Activated T-cell treated with anti-CD3 and anti-CD28 coated beads, Interleukin-2, amount 50 U/mL, for 24 hours (primary cell): ENCODE measurements around the gene TBC1D25.

Experiments used
- DNase-seq: peaks from one replicate; pipeline ENCODE4 v3.0.0-alpha.2; 2020
- H3K27ac Mint-ChIP-seq: 2 replicates; pipeline ENCODE4 v1.8.0; 2020; ENCODE audit warnings: mild to moderate bottlenecking, mixed read lengths
- H3K27me3 Mint-ChIP-seq: 2 replicates; pipeline ENCODE4 v1.8.0; 2020; ENCODE audit warnings: mixed read lengths
- H3K36me3 Mint-ChIP-seq: 2 replicates; pipeline ENCODE4 v1.8.0; 2020; ENCODE audit warnings: low read depth, mixed read lengths
- H3K4me1 Mint-ChIP-seq: 2 replicates; pipeline ENCODE4 v1.8.0; 2020; ENCODE audit warnings: low read depth, mixed read lengths
- H3K4me3 Mint-ChIP-seq: 2 replicates; pipeline ENCODE4 v1.8.0; 2020; ENCODE audit warnings: mild to moderate bottlenecking, moderate library complexity, mixed read lengths
- H3K9me3 Mint-ChIP-seq: 2 replicates; pipeline ENCODE4 v1.8.0; 2020; ENCODE audit warnings: mixed read lengths

Gene TBC1D25

GRCh38 chrX:48539345-48540027 is at the start of gene TBC1D25:
Gene TBC1D25 (plus strand): TSS chrX:48539714. CDS start chrX:48539798, 84 bp downstream.
- Mint-ChIP-seq H3K4me1 (peaks cover 19% of the 10 kb centered on the region), H3K27me3 (peaks cover 6% of the 10 kb centered on the region), H3K27ac (peak within 1 kb of the TSS; percentile 98)

DNA sequence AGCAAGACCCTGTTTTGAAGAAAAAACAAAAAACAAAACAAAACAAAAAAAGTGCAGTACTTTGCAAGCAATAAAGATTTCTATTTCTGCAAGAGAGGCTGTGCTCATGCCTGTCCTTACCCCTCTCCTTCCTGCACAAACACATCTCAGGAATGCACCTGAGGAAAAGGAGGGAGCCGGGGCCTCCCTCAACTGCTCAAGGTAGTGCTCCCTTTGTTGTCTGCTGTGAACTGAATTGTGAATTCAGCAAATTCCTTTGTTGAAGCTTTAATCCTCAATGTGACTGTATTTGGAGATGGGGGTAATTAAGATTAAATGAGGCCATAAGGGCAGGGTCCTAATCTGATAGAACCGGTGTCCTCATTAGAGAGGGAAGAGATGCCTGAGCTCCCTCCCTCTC is 49.6 kb upstream of the TBC1D25 start:
- peaks cover 14% of the 10 kb centered on the region for H3K27me3 Mint-ChIP-seq
- H3K4me1 Mint-ChIP-seq = no peaks in the 10 kb centered on the region
- H3K27ac Mint-ChIP-seq = no peak overlapping the region
- no peak overlapping the region for H3K4me3 Mint-ChIP-seq
- no peaks in the 10 kb centered on the region for H3K9me3 Mint-ChIP-seq
- peaks cover 17% of the 10 kb centered on the region for H3K36me3 Mint-ChIP-seq
- DNase-seq = no peak

More at GRCh38 chrX:48539345-48540027, at the start of gene TBC1D25:
- peak within 1 kb of the TSS; percentile 83 for H3K4me3 Mint-ChIP-seq
- DNase-seq = peak; percentile 94
- no peaks in the 10 kb centered on the region for H3K9me3 Mint-ChIP-seq
- H3K36me3 Mint-ChIP-seq = peaks cover 27% of the 10 kb centered on the region

GRCh38 chrX:48490661-48491060 is 48.9 kb upstream of the TBC1D25 start:
- Mint-ChIP-seq H3K27me3 (peaks cover 17% of the 10 kb centered on the region), H3K36me3 (peaks cover 11% of the 10 kb centered on the region), H3K4me3 (no peak overlapping the region), H3K4me1 (no peaks in the 10 kb centered on the region), H3K27ac (no peak overlapping the region), H3K9me3 (no peaks in the 10 kb centered on the region)
- no peak for DNase-seq

- no peak overlapping the region for H3K27ac Mint-ChIP-seq
- H3K36me3 Mint-ChIP-seq = peaks cover 7% of the 10 kb centered on the region
- peaks cover 21% of the 10 kb centered on the region for H3K27me3 Mint-ChIP-seq
- no peaks in the 10 kb centered on the region for H3K4me1 Mint-ChIP-seq
- DNase-seq = no peak
- H3K4me3 Mint-ChIP-seq = no peak overlapping the region
- H3K9me3 Mint-ChIP-seq = no peaks in the 10 kb centered on the region
Measured at GRCh38 chrX:48491809-48492208, 47.7 kb upstream of the TBC1D25 start.

GRCh38 chrX:48492293-48492910 is 47.1 kb upstream of the TBC1D25 start:
- Mint-ChIP-seq H3K27me3 (peaks cover 19% of the 10 kb centered on the region), H3K9me3 (no peaks in the 10 kb centered on the region), H3K4me1 (no peaks in the 10 kb centered on the region), H3K27ac (no peak overlapping the region), H3K4me3 (no peak overlapping the region), H3K36me3 (peaks cover 3% of the 10 kb centered on the region)
- DNase-seq = no peak

DNA sequence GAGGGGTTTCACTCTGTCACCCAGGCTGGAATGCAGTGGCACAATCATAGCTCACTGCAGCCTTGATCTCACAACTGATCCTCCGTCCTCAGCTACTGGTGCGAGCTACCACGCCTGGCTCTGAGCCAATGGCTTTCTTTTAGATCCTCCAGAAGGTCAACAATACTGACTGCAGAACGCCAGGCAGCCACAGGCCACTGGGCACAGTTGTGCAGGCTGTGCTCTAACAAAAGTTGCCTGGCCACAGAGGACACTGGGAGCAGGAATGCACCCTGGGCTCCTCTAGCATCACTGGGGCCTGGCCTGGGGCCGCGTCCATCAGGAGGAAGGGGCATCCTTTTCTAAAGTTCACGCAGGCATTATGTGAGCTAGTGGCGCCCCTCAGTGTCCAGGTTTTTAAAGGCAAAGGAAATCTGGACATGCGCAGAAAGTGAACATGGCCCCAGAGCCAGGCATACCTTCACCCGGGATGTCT is 45.6 kb upstream of the TBC1D25 start:
- DNase-seq = no peak
- Mint-ChIP-seq H3K4me1 (no peaks in the 10 kb centered on the region), H3K4me3 (no peak overlapping the region), H3K9me3 (no peaks in the 10 kb centered on the region), H3K36me3 (no peaks in the 10 kb centered on the region), H3K27ac (no peak overlapping the region), H3K27me3 (peaks cover 21% of the 10 kb centered on the region)

DNA sequence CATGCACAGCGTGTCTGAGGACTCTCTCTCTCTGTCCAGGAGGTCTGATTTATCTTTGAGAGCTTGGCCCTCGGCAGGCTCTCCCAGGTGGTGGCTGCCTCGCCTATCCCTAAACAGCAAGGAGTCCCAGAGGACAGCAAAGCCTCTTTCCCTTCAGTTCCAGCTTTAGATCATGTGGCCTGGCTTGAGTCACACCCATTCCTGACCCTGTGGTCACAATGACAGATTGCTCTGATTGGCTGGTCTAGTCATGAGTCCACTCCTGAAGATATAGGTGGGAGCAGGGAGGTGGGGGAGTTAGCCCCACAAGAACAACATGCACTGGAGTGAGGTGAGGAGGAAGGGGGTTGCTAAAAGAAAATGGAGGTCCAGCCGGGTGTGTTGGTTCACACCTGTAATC is 42.9 kb upstream of the TBC1D25 start:
- Mint-ChIP-seq H3K9me3 (no peaks in the 10 kb centered on the region), H3K27me3 (peaks cover 29% of the 10 kb centered on the region), H3K36me3 (no peaks in the 10 kb centered on the region), H3K27ac (no peak overlapping the region), H3K4me1 (no peaks in the 10 kb centered on the region), H3K4me3 (no peak overlapping the region)
- no peak for DNase-seq

DNA sequence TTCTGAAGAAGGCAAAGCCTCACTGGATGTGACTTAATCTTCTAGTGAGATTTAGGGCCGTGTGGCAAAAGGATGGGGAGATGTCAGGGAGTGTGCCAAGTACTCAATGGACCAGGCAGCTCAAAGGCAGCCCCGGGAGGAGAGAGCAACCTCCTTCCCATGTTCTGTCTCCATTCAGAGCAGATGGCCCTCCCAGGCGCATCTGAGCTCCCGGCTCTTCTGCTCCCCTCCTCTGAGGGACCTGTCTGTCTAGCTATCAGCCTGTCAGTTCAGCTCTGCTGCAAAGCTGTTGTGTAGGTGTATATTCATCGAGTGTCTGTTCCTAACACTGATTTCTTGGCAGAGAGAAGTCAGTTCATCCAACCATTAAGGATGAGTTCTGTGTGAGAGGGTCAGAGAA is 41.6 kb upstream of the TBC1D25 start:
- H3K27ac Mint-ChIP-seq = no peak overlapping the region
- no peak overlapping the region for H3K4me3 Mint-ChIP-seq
- H3K27me3 Mint-ChIP-seq = peaks cover 32% of the 10 kb centered on the region

GRCh38 chrX:48498374-48498809 is 41.1 kb upstream of the TBC1D25 start:
- Mint-ChIP-seq H3K4me3 (no peak overlapping the region), H3K9me3 (no peaks in the 10 kb centered on the region), H3K36me3 (no peaks in the 10 kb centered on the region), H3K4me1 (no peaks in the 10 kb centered on the region), H3K27ac (no peak overlapping the region), H3K27me3 (peaks cover 36% of the 10 kb centered on the region)
- no peak for DNase-seq

More for the DNA sequence above, 41.6 kb upstream of the TBC1D25 start:
- DNase-seq = no peak
- H3K9me3 Mint-ChIP-seq = no peaks in the 10 kb centered on the region
- no peaks in the 10 kb centered on the region for H3K4me1 Mint-ChIP-seq
- no peaks in the 10 kb centered on the region for H3K36me3 Mint-ChIP-seq

GRCh38 chrX:48504261-48504660 is 35.3 kb upstream of the TBC1D25 start:
- H3K36me3 Mint-ChIP-seq = peaks cover 2% of the 10 kb centered on the region
- DNase-seq = no peak

DNA sequence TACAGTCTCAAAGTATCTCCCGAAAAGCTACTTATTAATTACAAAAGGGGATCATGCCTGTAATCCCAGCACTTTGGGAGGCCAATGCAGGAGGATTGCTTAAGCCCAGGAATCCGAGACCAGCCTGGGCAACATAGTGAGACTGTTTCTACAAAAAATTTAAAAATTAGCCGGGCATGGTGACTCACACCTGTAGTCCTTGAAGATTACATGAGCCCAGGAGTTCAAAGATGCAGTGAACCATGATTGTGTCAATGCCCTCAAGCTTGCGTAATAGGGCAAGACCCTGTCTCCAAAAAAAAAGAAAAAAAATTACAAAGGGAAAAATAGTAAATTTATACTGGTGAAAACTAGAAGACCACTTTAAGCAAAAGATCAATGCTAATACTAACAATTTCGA is 34.0 kb upstream of the TBC1D25 start:
- no peak for DNase-seq
- Mint-ChIP-seq H3K36me3 (peaks cover 4% of the 10 kb centered on the region), H3K4me3 (no peak overlapping the region), H3K4me1 (peaks cover 17% of the 10 kb centered on the region), H3K9me3 (no peaks in the 10 kb centered on the region), H3K27me3 (peaks cover 23% of the 10 kb centered on the region), H3K27ac (no peak overlapping the region)

More at GRCh38 chrX:48504261-48504660, 35.3 kb upstream of the TBC1D25 start:
- Mint-ChIP-seq H3K27ac (no peak overlapping the region), H3K4me3 (no peak overlapping the region), H3K27me3 (peaks cover 23% of the 10 kb centered on the region), H3K9me3 (no peaks in the 10 kb centered on the region), H3K4me1 (peaks cover 7% of the 10 kb centered on the region)

DNA sequence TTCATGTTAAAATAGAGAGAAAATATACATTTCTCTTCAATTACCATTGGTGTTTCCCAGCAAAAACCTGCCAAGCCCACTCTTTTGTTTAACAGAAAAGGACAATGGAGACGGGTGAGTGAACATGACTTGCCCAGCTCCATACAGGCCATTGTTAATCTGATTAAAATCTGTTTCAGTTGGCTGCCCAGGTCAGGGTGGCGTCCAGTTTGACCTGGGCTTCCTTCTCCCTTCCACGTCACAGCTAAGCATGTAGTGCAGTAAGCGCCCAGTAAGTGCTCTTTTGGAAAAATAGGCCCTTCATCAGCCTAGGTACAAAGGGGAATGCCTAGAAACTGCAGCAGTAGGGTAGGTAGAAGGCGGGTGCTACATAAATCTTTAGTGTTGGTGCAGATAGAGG is 32.3 kb upstream of the TBC1D25 start:
- H3K36me3 Mint-ChIP-seq = peaks cover 4% of the 10 kb centered on the region
- no peak overlapping the region for H3K4me3 Mint-ChIP-seq
- DNase-seq = no peak
- H3K9me3 Mint-ChIP-seq = no peaks in the 10 kb centered on the region
- H3K27ac Mint-ChIP-seq = no peak overlapping the region
- peaks cover 19% of the 10 kb centered on the region for H3K27me3 Mint-ChIP-seq
- peaks cover 19% of the 10 kb centered on the region for H3K4me1 Mint-ChIP-seq

GRCh38 chrX:48508400-48509244 is 30.9 kb upstream of the TBC1D25 start, which contains the start of gene PORCN:
Gene PORCN (plus strand): TSS chrX:48508992. CDS start chrX:48509821, 829 bp downstream.
- peak; percentile 83 for DNase-seq
- H3K36me3 Mint-ChIP-seq = peaks cover 4% of the 10 kb centered on the region
- peak within 1 kb of the TSS; percentile 87 for H3K4me3 Mint-ChIP-seq
- H3K27me3 Mint-ChIP-seq = peaks cover 10% of the 10 kb centered on the region
- peaks cover 19% of the 10 kb centered on the region for H3K4me1 Mint-ChIP-seq
- no peaks in the 10 kb centered on the region for H3K9me3 Mint-ChIP-seq
- H3K27ac Mint-ChIP-seq = peak within 1 kb of the TSS; percentile 90

GRCh38 chrX:48509245-48509590 is 30.3 kb upstream of the TBC1D25 start:
- peak overlapping the region; percentile 87 for H3K4me3 Mint-ChIP-seq
- peak overlapping the region; percentile 87 for H3K27ac Mint-ChIP-seq
- no peaks in the 10 kb centered on the region for H3K9me3 Mint-ChIP-seq

More at GRCh38 chrX:48509245-48509590, 30.3 kb upstream of the TBC1D25 start:
- Mint-ChIP-seq H3K27me3 (peaks cover 5% of the 10 kb centered on the region), H3K4me1 (peaks cover 19% of the 10 kb centered on the region), H3K36me3 (peaks cover 4% of the 10 kb centered on the region)
- no peak for DNase-seq
